ENCODE measurements around the gene ZNF837.
"Not testable (repeated sequence)": the region's sequence is repeated elsewhere in the genome, so short reads cannot be mapped to it uniquely, and the experiment has no call there.

DNA sequence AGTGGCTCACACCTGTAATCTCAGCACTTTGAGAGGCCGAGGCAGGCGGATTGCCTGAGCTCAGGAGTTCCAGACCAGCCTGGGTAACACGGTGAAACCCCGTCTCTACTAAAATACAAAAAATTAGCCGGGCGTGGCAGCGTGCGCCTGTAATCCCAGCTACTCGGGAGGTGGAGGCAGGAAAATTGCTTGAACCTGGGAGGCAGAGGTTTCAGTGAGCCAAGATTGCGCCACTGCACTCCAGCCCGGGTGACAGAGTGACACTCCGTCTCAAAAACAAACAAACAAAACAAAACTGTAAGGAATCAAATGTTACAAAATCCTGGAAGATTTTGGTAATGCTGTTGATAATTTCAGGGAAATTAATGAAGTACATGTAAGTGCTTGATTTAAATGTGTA, 32.8 kb downstream of the ZNF837 start:
- TF ChIP-seq POLR2A (IDR thresholded peaks at IDR 0.05; ENCODE audit: low read length); SREBF2 (IDR thresholded peaks at IDR 0.05); NPAS2 (CRISPR knock-in tag; IDR thresholded peaks at IDR 0.05; ENCODE audit: borderline replicate concordance): not testable (repeated sequence)
- TF ChIP-seq, protein P1, sequence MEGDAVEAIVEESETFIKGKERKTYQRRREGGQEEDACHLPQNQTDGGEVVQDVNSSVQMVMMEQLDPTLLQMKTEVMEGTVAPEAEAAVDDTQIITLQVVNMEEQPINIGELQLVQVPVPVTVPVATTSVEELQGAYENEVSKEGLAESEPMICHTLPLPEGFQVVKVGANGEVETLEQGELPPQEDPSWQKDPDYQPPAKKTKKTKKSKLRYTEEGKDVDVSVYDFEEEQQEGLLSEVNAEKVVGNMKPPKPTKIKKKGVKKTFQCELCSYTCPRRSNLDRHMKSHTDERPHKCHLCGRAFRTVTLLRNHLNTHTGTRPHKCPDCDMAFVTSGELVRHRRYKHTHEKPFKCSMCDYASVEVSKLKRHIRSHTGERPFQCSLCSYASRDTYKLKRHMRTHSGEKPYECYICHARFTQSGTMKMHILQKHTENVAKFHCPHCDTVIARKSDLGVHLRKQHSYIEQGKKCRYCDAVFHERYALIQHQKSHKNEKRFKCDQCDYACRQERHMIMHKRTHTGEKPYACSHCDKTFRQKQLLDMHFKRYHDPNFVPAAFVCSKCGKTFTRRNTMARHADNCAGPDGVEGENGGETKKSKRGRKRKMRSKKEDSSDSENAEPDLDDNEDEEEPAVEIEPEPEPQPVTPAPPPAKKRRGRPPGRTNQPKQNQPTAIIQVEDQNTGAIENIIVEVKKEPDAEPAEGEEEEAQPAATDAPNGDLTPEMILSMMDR (IDR thresholded peaks at IDR 0.05) = not testable (repeated sequence)
